Sciatic nerve (tissue), 2 donors: ENCODE results near the gene GNAT1. TPM values are rescaled to one million over a fixed set of nuclear protein-coding genes. Genes with fewer than 3 reads are reported as not detected.

Experiments used
- ATAC-seq: fragments of 200-7000 bp; cut with Tn5 transposase; one replicate; pipeline ENCODE4 v1.9.1; 2020; ENCODE audit warnings: mild to moderate bottlenecking, moderate library complexity
- DNase-seq: peaks from one replicate; pipeline ENCODE4 v3.0.0-alpha.2; 2020; ENCODE audit warnings: low spot score
- intact Hi-C: fragments of 100-400 bp; cut with DNase I; formaldehyde crosslinking; loops from one replicate; pipeline ENCODE4 v1.14.2; 2022
- total RNA-seq: library from RNA; stranded (reverse); fragmentation: NEBNext Ultra II Directional; extraction: Animal tissue kit (Norgen Biotek cat#: 25700); gene quantifications from one replicate; pipeline ENCODE4 v1.2.1, GENCODE V29; 2021
- donor health status: DM: no; HTN: no; CAD: no.
- donor health status: DM: no; HTN: no; CAD: no.

The GNAT1 gene
- not detected for total RNA-seq

GRCh38 chr3:50190936-50191660 is at the start of gene GNAT1:
TSS of gene GNAT1 (plus strand) at chr3:50191610. CDS start at chr3:50191726, 116 bp downstream.
- intact Hi-C loops, result no loop called here
- ATAC-seq (no peak), DNase-seq (no peak)

GRCh38 chr3:50146316-50146901 is 45.0 kb upstream of the GNAT1 start:
- intact Hi-C loops, result no loop called here
- DNase-seq (no peak), ATAC-seq (no peak)

- ATAC-seq (no peak), DNase-seq (no peak)
- intact Hi-C loops, result no loop called here
These were observed 44.4 kb upstream of the GNAT1 start for GRCh38 chr3:50147016-50147415.

- DNase-seq (no peak), ATAC-seq (no peak)
- intact Hi-C loops, result no loop called here
These were observed 44.0 kb upstream of the GNAT1 start for GRCh38 chr3:50147447-50147846.

GRCh38 chr3:50147861-50148260 is 43.5 kb upstream of the GNAT1 start:
- no peak for DNase-seq
- no peak for ATAC-seq
- intact Hi-C loops, result no loop called here

GRCh38 chr3:50150404-50150750 is 41.0 kb upstream of the GNAT1 start:
- DNase-seq (no peak), ATAC-seq (no peak)
- intact Hi-C loops, result no loop called here

- ATAC-seq, result no peak
- intact Hi-C loops, result no loop called here
- no peak for DNase-seq
These were observed 40.3 kb upstream of the GNAT1 start for GRCh38 chr3:50150863-50151686.

- no peak for DNase-seq
- intact Hi-C loops, result no loop called here
- no peak for ATAC-seq
These were observed 39.7 kb upstream of the GNAT1 start for GRCh38 chr3:50151728-50152127.

GRCh38 chr3:50153782-50154475 is 37.5 kb upstream of the GNAT1 start:
- ATAC-seq, result no peak
- intact Hi-C loops, result no loop called here
- DNase-seq, result no peak

GRCh38 chr3:50154476-50154839 is 37.0 kb upstream of the GNAT1 start:
- intact Hi-C loops, result no loop called here
- no peak for DNase-seq
- no peak for ATAC-seq

GRCh38 chr3:50154840-50155490 is 36.4 kb upstream of the GNAT1 start, which contains the start of gene SEMA3F:
TSS of gene SEMA3F (plus strand) at chr3:50155324. CDS start at chr3:50159623, 4,299 bp downstream.
- intact Hi-C loops, result no loop called here
- peak; percentile 56 for ATAC-seq
- DNase-seq, result no peak

GRCh38 chr3:50155491-50155878 is 35.9 kb upstream of the GNAT1 start:
- ATAC-seq (no peak), DNase-seq (no peak)
- intact Hi-C loops, result no loop called here

GRCh38 chr3:50155891-50156290 is 35.5 kb upstream of the GNAT1 start:
- ATAC-seq (no peak), DNase-seq (no peak)
- intact Hi-C loops, result no loop called here

GRCh38 chr3:50156549-50157493 is 34.6 kb upstream of the GNAT1 start:
- ATAC-seq, result no peak
- intact Hi-C loops, result no loop called here
- DNase-seq, result no peak

GRCh38 chr3:50157827-50158529 is 33.4 kb upstream of the GNAT1 start:
- ATAC-seq (no peak), DNase-seq (no peak)
- intact Hi-C loops, result no loop called here

GRCh38 chr3:50158530-50159146 is 32.8 kb upstream of the GNAT1 start:
- ATAC-seq (no peak), DNase-seq (no peak)
- intact Hi-C loops, result no loop called here

GRCh38 chr3:50160561-50160983 is 30.8 kb upstream of the GNAT1 start:
- ATAC-seq, result peak; percentile 8
- intact Hi-C loops, result no loop called here
- DNase-seq, result no peak
